Stomach (tissue), 9 donors: ENCODE data around the gene SNX9. TPM values are rescaled to one million over a fixed set of nuclear protein-coding genes. Genes with fewer than 3 reads are reported as not detected.
A peak's percentile ranks its signal among the peaks of the same experiment; 100 is the strongest.
"Not testable (repeated sequence)": the region's sequence is repeated elsewhere in the genome, so short reads cannot be mapped to it uniquely, and the experiment has no call there.

Experiments used
- DNase-seq, 2 donors: peaks; one replicate each; pipeline versions ENCODE4 v3.0.0 to v3.0.0-alpha.2; 2013 to 2019
- H3K27ac ChIP-seq, 5 donors: fragments of 200-600 bp in 4 of 5; sonication (generic) in 4 of 5; one replicate each; pipeline ENCODE4 v1.5.1; 2013 to 2019; ENCODE audit warnings: mild to moderate bottlenecking in 1 of 5, moderate library complexity in 1 of 5
- H3K27me3 ChIP-seq, 3 donors: fragments of 200-600 bp; sonication (generic); one replicate each; pipeline ENCODE4 v1.5.1; 2017 to 2019; ENCODE audit warnings: mixed run types in 1 of 3
- H3K36me3 ChIP-seq, 4 donors: fragments of 200-600 bp; sonication (generic); 1 replicate in 3 of 4; 2 replicates in 1 of 4; pipeline ENCODE4 v1.5.1; 2016 to 2019
- H3K4me1 ChIP-seq, 4 donors: fragments of 200-600 bp; sonication (generic); one replicate each; pipeline ENCODE4 v1.5.1; 2016 to 2019
- H3K4me3 ChIP-seq, 4 donors: fragments of 200-600 bp; sonication (generic) in 3 of 4; one replicate each; pipeline ENCODE4 v1.5.1; 2016 to 2019; ENCODE audit warnings: mild to moderate bottlenecking in 1 of 4
- H3K9me3 ChIP-seq, 4 donors: fragments of 200-600 bp; sonication (generic); one replicate each; pipeline ENCODE4 v1.5.1; 2016 to 2019
- CTCF ChIP-seq, 7 experiments: fragments of 450-650 bp in 4 of 7; fragments of 200-600 bp in 3 of 7; sonication (generic) in 3 of 7; IDR thresholded peaks; one replicate each; pipeline ENCODE4 v1.5.1; 2016 to 2019; ENCODE audit warnings: antibody characterized with exemption in 7 of 7, control low read depth in 2 of 7, mild to moderate bottlenecking in 1 of 7
- EP300 ChIP-seq: sonication (generic); formaldehyde crosslinking; IDR thresholded peaks from one replicate; pipeline ENCODE4 v1.6.1; 2017; ENCODE audit warnings: antibody characterized with exemption
- POLR2A ChIP-seq, 4 donors: fragments of 450-650 bp; IDR thresholded peaks; one replicate each; pipeline ENCODE4 v1.6.1; 2016; ENCODE audit warnings: antibody characterized with exemption in 4 of 4, control low read depth in 2 of 4, mild to moderate bottlenecking in 1 of 4, moderate library complexity in 1 of 4
- POLR2AphosphoS5 ChIP-seq, 3 donors: sonication (generic); formaldehyde crosslinking; IDR thresholded peaks; one replicate each; pipeline ENCODE4 v1.6.1; 2016; ENCODE audit warnings: antibody characterized with exemption in 3 of 3
- WGBS, 5 donors: extraction: QIAGEN DNeasy Blood & Tissue Kit in 3 of 5; methylation state at CpG; one replicate each; pipeline versions ENCODE4 v1.1.5 to v1.1.7; 2013 to 2018; 5-methylcytosine and 5-hydroxymethylcytosine counted together
- intact Hi-C: fragments of 100-400 bp; cut with DNase I; formaldehyde crosslinking; loops from one replicate; pipeline ENCODE4 v1.15.1; 2023; ENCODE audit warnings: low total_unique reads
- polyA plus RNA-seq, 3 donors: library from polyadenylated mRNA; stranded (reverse); fragments of 200-250 nt; gene quantifications; one replicate each; pipeline ENCODE4 v1.2.3, GENCODE V29; 2013
- total RNA-seq, 5 donors: library from RNA; depleted of rRNA; stranded (reverse); fragments of >200 nt; gene quantifications; one replicate each; pipeline versions ENCODE4 v1.1.0 to v1.2.3, GENCODE V29; 2014 to 2016
- donor health status: healthy with polysubstance abuse.
- donor health status: Bipolar disorder and iron deficiency.
- donor health status: healthy.

Gene SNX9
- total and polyA plus RNA-seq, 8 donors, result 21.4 to 58.7 (median 38.7) TPM

GRCh38 chr6:157850030-157850429 is 27.0 kb downstream of the SNX9 start:
- no peak for DNase-seq
- Histone ChIP-seq H3K4me1 (peaks cover 21 to 64% (median 49%) of the 10 kb centered on the region in 4 donors), H3K4me3 (no peak overlapping the region), H3K27me3 (no peaks in the 10 kb centered on the region), H3K36me3 (no peaks in the 10 kb centered on the region), H3K9me3 (peaks cover 0 to 16% (median 8%) of the 10 kb centered on the region in 4 donors), H3K27ac (peak overlapping the region in 1 of 5 donors; percentile 31)
- WGBS, 5 donors, result 79 to 85% (median 82%) methylated on average over 4 of the region's 4 CpGs
- intact Hi-C loops, result no loop called here
- TF ChIP-seq POLR2A (IDR thresholded peaks at IDR 0.05), result no peak

- Histone ChIP-seq H3K27me3 (no peaks in the 10 kb centered on the region), H3K4me3 (no peak overlapping the region), H3K36me3 (no peaks in the 10 kb centered on the region), H3K9me3 (peaks cover 0 to 16% (median 8%) of the 10 kb centered on the region in 4 donors), H3K27ac (no peak overlapping the region), H3K4me1 (peaks cover 4 to 46% (median 26%) of the 10 kb centered on the region in 4 donors)
- intact Hi-C loops, result no loop called here
- DNase-seq, result no peak
- 87 to 96% (median 90%) methylated on average over 2 of the region's 2 CpGs for WGBS, 5 donors
- TF ChIP-seq POLR2A (IDR thresholded peaks at IDR 0.05) (no peak), EP300 (no peak), CTCF (IDR thresholded peaks at IDR 0.05) (no peak), POLR2AphosphoS5 (IDR thresholded peaks at IDR 0.05) (no peak)
Measured at GRCh38 chr6:157853018-157853805, 30.2 kb downstream of the SNX9 start.

DNA sequence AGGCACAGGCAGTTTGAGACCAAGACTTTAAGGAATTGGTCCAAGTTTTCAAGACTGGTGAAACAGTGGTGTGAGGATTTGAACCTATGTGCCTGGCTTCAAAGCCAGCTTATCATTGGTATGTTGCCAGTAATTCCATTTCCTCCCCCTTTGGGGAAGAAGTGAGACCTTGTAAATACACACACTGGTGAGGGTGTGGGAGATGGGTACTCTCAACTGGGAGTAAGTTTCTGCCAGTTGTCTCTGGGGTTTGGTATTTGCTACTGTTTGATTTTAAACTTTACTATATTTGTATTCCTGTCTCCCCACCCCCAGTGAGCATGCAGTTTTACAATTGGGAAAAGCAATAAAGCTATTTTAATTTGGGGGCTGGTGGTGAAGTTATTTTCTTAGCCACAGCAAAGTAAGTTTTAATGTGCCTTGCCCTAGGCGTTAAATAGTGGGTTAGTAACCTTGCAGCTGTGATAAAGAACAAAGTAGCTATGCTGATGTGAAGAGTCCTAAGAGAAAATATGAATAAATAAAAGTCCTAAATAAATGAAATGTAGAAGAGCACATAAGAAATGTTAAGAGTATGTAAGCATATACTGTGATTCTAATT is 31.0 kb downstream of the SNX9 start:
- Histone ChIP-seq H3K4me3 (no peak overlapping the region), H3K36me3 (no peaks in the 10 kb centered on the region), H3K27ac (no peak overlapping the region), H3K27me3 (no peaks in the 10 kb centered on the region), H3K4me1 (peaks cover 0 to 39% (median 20%) of the 10 kb centered on the region in 4 donors), H3K9me3 (peaks cover 0 to 16% (median 8%) of the 10 kb centered on the region in 4 donors)
- no peak for DNase-seq
- TF ChIP-seq CTCF (IDR thresholded peaks at IDR 0.05) (no peak), POLR2AphosphoS5 (IDR thresholded peaks at IDR 0.05) (no peak), POLR2A (IDR thresholded peaks at IDR 0.05) (no peak), EP300 (no peak)
- intact Hi-C loops, result no loop called here
- 69 to 84% (median 74%) methylated on average over 1 of the region's 1 CpG for WGBS, 5 donors

GRCh38 chr6:157855325-157855724 is 32.3 kb downstream of the SNX9 start:
- intact Hi-C loops, result no loop called here
- H3K4me1 ChIP-seq, result peaks cover 6 to 39% (median 19%) of the 10 kb centered on the region in 4 donors
- no peaks in the 10 kb centered on the region for H3K36me3 ChIP-seq
- no peak for TF ChIP-seq EP300
- no peak for TF ChIP-seq POLR2A (IDR thresholded peaks at IDR 0.05)
- no peak for TF ChIP-seq POLR2AphosphoS5 (IDR thresholded peaks at IDR 0.05)
- TF ChIP-seq CTCF (IDR thresholded peaks at IDR 0.05), result no peak
- H3K27me3 ChIP-seq, result no peaks in the 10 kb centered on the region
- H3K4me3 ChIP-seq, result no peak overlapping the region
- 90 to 92% (median 90%) methylated on average over 5 of the region's 5 CpGs for WGBS, 5 donors
- no peak overlapping the region for H3K27ac ChIP-seq
- H3K9me3 ChIP-seq, result peaks cover 0 to 16% (median 8%) of the 10 kb centered on the region in 4 donors
- DNase-seq, result no peak

GRCh38 chr6:157855804-157856203 is 32.8 kb downstream of the SNX9 start:
- intact Hi-C loops, DNase-seq: not testable (repeated sequence)

GRCh38 chr6:157858664-157859063 is 35.6 kb downstream of the SNX9 start:
- H3K4me3 ChIP-seq, intact Hi-C loops, H3K36me3 ChIP-seq, H3K27me3 ChIP-seq, DNase-seq, H3K27ac ChIP-seq, H3K9me3 ChIP-seq: not testable (repeated sequence)
- peaks cover 13 to 66% (median 37%) of the 10 kb centered on the region in 4 donors for H3K4me1 ChIP-seq
- 74 to 96% (median 89%) methylated on average over 1 of the region's 1 CpG for WGBS, 5 donors

More at GRCh38 chr6:157855804-157856203, 32.8 kb downstream of the SNX9 start:
- 70 to 81% (median 78%) methylated on average over 10 of the region's 10 CpGs for WGBS, 5 donors
- Histone ChIP-seq H3K9me3 (peaks cover 0 to 16% (median 8%) of the 10 kb centered on the region in 4 donors), H3K4me1 (peaks cover 9 to 39% (median 21%) of the 10 kb centered on the region in 4 donors)
- not testable (repeated sequence) for H3K4me3 ChIP-seq, H3K36me3 ChIP-seq, H3K27ac ChIP-seq, H3K27me3 ChIP-seq
